ENCODE measurements around the gene TMC2. TPM values are rescaled to one million over a fixed set of nuclear protein-coding genes. Genes with fewer than 3 reads are reported as not detected.

Gene TMC2
- total and polyA plus RNA-seq, 2 of the 8 experiments (the other 6 are each of a cell fraction or from before 2014, with no cell fraction given), result not detected

DNA sequence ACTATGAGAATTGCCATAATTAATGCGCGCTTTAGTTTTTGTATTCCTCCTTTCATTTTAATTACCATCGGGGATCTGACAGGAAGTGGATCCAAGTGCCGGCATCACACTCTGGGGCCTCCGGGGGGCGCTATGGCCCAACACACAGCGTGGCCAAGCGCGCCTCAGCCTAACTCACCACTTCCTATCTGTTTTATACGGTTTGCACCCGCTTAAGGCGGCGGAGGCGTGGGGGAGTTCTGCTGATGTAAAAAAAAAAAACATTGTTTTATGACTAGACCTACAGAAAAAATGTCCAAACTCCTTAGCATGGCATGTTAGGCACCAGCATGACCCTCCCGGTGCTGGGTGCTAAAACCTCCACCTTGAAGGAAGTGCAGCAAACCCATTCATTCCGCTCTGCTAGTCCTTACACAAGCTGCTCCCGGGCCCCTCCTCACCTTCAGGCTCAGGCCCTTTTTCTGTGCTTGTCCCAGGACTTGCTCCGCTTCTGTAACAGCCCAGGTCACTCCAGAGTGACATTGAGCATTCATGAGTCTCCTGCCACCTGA is 151.7 kb downstream of the TMC2 start (continued):
- TF ChIP-seq GABPA (IDR thresholded peaks at IDR 0.05; ENCODE audit: borderline replicate concordance, insufficient read depth, low read length), result 0 out of 2 replicates have a peak, but pooled peaks have one; percentile 54
- TF ChIP-seq ASH2L (IDR thresholded peaks at IDR 0.05; ENCODE audit: low read length), result no peak
- TF ChIP-seq CBX8 (IDR thresholded peaks at IDR 0.05; ENCODE audit: borderline replicate concordance, low read depth, low read length), result no peak
- no peak for TF ChIP-seq RXRA (IDR thresholded peaks at IDR 0.05; ENCODE audit: insufficient read depth, low read depth, low read length)
- no peak for TF ChIP-seq SP2 (IDR thresholded peaks at IDR 0.05; ENCODE audit: low read length)
- TF ChIP-seq MAX (IDR thresholded peaks at IDR 0.05), result 0 out of 2 replicates have a peak, but pooled peaks have one; percentile 11
- peak; percentile 95 to 96 for TF ChIP-seq RAD21 (IDR thresholded peaks at IDR 0.05 in 1 of 2, conservative IDR thresholded peaks at IDR 0.05 in 1 of 2; ENCODE audit: low read depth in 2 of 2, low read length in 2 of 2)
- no peak for TF ChIP-seq CHD2 (IDR thresholded peaks at IDR 0.05; ENCODE audit: low read length)

Measured in H1 (cell line).